Activated T-helper 2 cell treated with anti-CD3 and anti-CD28 coated beads, Interferon-gamma antibody, Interleukin-2, Interleukin-4, amounts not matched to agents 10 μg/mL and 5 μg/mL and 100 μg/mL, durations not matched to agents 14 hours and 24 hours and 36 hours (primary cell): ENCODE measurements around the gene PANX1. TPM values are rescaled to one million over a fixed set of nuclear protein-coding genes. Genes with fewer than 3 reads are reported as not detected.

Source experiments
- DNase-seq: peaks from one replicate; pipeline ENCODE4 v3.0.0; 2021; ENCODE audit warnings: low spot score
- H3K27ac Mint-ChIP-seq: one replicate; pipeline ENCODE4 v1.8.0; 2021; ENCODE audit warnings: mixed read lengths
- H3K27me3 Mint-ChIP-seq: one replicate; pipeline ENCODE4 v1.8.0; 2021; ENCODE audit warnings: low read depth, mixed read lengths
- H3K36me3 Mint-ChIP-seq: one replicate; pipeline ENCODE4 v1.8.0; 2021; ENCODE audit warnings: low read depth, mixed read lengths
- H3K4me1 Mint-ChIP-seq: one replicate; pipeline ENCODE4 v1.8.0; 2021; ENCODE audit warnings: low read depth, mixed read lengths
- H3K4me3 Mint-ChIP-seq: one replicate; pipeline ENCODE4 v1.8.0; 2021; ENCODE audit warnings: low read depth, mild to moderate bottlenecking, moderate library complexity, mixed read lengths
- H3K9me3 Mint-ChIP-seq: one replicate; pipeline ENCODE4 v1.8.0; 2021; ENCODE audit warnings: mixed read lengths
- intact Hi-C: fragments of 100-400 bp; cut with micrococcal nuclease; formaldehyde crosslinking; loops from one replicate; pipeline ENCODE4 v1.15.1; 2023
- total RNA-seq: library from RNA; stranded (reverse); gene quantifications from 2 replicates; pipeline ENCODE4 v1.2.3, GENCODE V29; 2022

PANX1 gene
- total RNA-seq, 1 donor from 2014 or later: 20.0 TPM

DNA sequence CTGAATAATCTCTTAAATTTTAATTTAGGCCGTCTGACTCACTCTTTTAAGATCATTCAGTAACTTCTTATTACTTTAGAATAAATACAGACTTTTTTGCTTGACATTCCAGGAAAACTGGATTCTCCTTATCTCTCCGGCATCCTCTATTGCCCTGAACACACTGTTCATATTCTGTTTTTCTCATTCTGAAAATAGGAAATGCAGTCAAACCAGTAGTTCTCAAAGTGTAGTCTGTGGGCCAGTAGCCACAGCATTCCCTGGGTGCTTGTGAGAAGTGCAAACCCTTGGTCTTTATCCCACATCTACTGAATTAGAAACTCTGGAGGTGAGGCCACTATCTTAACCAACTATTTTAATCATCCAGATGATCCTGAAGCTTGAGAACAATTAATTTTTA lies 84.3 kb downstream of the PANX1 start:
- Mint-ChIP-seq H3K27me3 (no peaks in the 10 kb centered on the region), H3K27ac (no peak overlapping the region), H3K4me3 (no peak overlapping the region), H3K4me1 (no peaks in the 10 kb centered on the region), H3K9me3 (no peaks in the 10 kb centered on the region), H3K36me3 (no peaks in the 10 kb centered on the region)
- no peak for DNase-seq
- intact Hi-C loops: no loop called here

DNA sequence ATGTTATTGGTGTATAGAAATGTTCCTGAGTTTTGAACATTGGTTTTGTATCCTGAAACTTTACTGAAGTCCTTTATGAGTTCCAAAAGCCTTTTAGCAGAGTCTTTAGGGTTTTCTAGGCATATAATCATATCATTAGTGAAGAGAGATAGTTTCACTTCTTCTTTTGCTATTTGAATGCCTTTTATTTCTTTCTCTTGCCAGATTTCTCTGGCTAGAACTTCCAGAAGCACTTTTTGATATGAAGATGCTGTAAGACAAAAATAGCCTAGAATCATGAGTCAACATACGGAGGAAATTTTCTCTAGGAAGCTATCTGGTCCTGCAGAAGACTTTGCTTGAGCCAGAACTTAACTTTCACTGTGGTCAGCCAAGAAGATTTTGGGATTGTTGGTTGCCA lies 89.1 kb downstream of the PANX1 start:
- H3K27ac Mint-ChIP-seq: no peak overlapping the region
- no peaks in the 10 kb centered on the region for H3K36me3 Mint-ChIP-seq
- no peak for DNase-seq
- intact Hi-C loops: no loop called here
- no peaks in the 10 kb centered on the region for H3K4me1 Mint-ChIP-seq
- H3K4me3 Mint-ChIP-seq: no peak overlapping the region
- peaks cover 27% of the 10 kb centered on the region for H3K9me3 Mint-ChIP-seq
- H3K27me3 Mint-ChIP-seq: no peaks in the 10 kb centered on the region

DNA sequence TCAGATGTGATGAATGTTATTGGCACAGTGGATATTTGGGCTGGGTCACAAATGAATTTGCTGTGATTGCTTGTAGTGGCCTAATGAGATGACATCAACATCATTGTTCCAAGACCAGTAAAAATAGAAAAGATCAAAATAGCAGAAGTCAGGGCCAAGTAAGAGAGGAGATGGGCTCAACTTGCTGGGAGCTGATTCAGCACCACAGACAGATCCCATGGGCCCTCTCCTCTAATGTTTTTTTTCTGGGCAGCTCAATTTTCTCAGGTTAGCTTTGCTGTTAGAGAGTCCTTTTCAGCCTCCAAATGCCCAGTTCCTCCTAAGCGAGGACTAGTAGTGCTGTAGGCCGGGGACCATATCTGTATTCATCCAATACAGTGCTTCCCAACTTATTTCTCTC lies 89.7 kb downstream of the PANX1 start:
- Mint-ChIP-seq H3K27ac (no peak overlapping the region), H3K9me3 (peaks cover 27% of the 10 kb centered on the region)
- intact Hi-C loops: no loop called here

DNA sequence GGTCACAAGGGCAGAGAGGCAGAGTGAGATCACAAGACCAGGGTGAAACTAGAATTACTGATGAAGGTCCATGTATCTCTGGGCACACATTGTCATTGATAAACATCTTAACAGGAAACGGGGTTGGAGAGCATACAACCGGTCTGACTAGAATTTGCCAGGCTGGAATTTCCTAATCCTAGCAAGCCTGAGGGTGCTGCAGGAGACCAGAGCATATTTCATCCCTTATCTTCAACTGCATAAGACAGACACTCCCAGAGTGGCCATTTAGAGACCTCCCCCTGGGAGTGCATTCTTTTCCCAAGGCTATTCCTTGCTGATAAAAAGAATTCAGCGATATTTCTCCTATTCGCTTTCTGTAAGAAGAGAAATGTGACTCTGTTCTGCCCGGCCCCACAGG lies 91.1 kb downstream of the PANX1 start:
- H3K27ac Mint-ChIP-seq: no peak overlapping the region
- H3K36me3 Mint-ChIP-seq: no peaks in the 10 kb centered on the region
- no peak for DNase-seq
- H3K4me3 Mint-ChIP-seq: no peak overlapping the region
- no peaks in the 10 kb centered on the region for H3K27me3 Mint-ChIP-seq
- intact Hi-C loops: no loop called here
- H3K9me3 Mint-ChIP-seq: peaks cover 27% of the 10 kb centered on the region
- no peaks in the 10 kb centered on the region for H3K4me1 Mint-ChIP-seq

More for the DNA sequence above, 89.7 kb downstream of the PANX1 start:
- Mint-ChIP-seq H3K27me3 (no peaks in the 10 kb centered on the region), H3K4me1 (no peaks in the 10 kb centered on the region), H3K36me3 (no peaks in the 10 kb centered on the region), H3K4me3 (no peak overlapping the region)
- no peak for DNase-seq

DNA sequence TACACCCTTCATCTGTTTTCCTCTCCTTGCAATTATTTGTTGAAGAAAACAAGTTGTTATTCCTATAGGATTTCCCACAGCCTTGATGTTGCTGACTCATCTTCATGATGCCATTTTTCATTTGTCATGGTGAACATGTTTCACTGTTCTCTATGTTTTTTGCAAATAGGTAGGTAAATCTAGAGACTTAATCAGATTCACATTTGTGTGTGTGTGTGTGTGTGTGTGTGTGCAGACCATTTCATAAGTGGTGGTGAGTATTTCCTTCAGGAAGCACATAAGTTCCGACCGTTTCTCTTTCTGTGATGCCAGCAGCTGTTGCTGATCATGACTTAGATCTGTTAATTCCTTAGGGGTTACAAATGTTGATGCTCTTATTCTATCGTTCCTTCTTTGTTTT lies 95.4 kb downstream of the PANX1 start:
- no peak overlapping the region for H3K4me3 Mint-ChIP-seq
- no peaks in the 10 kb centered on the region for H3K4me1 Mint-ChIP-seq
- no peaks in the 10 kb centered on the region for H3K36me3 Mint-ChIP-seq
- H3K9me3 Mint-ChIP-seq: peaks cover 15% of the 10 kb centered on the region
- H3K27me3 Mint-ChIP-seq: no peaks in the 10 kb centered on the region
- no peak overlapping the region for H3K27ac Mint-ChIP-seq
- intact Hi-C loops: no loop called here
- no peak for DNase-seq

Other genes starting within 250 kb of the PANX1 start
- not detected in 2 replicates for gene HEPHL1, start 107.5 kb upstream of the PANX1 start, total RNA-seq
- not detected in 2 replicates for gene IZUMO1R, start 175.7 kb downstream of the PANX1 start, total RNA-seq